ENCODE measurements around the gene NUDC. TPM values are rescaled to one million over a fixed set of nuclear protein-coding genes. Genes with fewer than 3 reads are reported as not detected.

Gene NUDC
- total RNA-seq, 4 donors from 2014 or later: 35.5 to 53.7 (median 44.5) TPM

GRCh38 chr1:26911399-26912146 lies 10.0 kb upstream of the NUDC start:
- DNase-seq (ENCODE audit: low spot score): no peak
- TF ChIP-seq CTCF (IDR thresholded peaks at IDR 0.05): no peak
- ATAC-seq (ENCODE audit: low FRiP score): no peak

DNA sequence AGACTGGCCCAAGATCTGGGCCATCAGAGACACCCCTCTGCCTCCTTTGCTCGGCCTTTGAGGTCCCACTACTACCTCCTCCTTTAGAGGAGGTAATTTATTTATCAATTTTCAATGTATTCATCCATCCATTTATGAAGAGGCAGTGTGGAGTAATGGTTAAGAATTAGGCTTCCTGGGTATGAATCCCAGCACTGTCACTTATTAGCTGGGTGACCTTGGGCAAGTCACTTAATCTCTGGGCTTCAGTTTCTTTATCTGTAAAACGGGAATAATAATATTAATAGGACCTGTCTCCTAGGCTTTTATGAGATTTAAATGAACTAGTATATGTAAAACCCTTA lies 9.4 kb upstream of the NUDC start:
- ATAC-seq (ENCODE audit: low FRiP score) (no peak), DNase-seq (ENCODE audit: low spot score) (no peak)
- TF ChIP-seq CTCF (IDR thresholded peaks at IDR 0.05): no peak

GRCh38 chr1:26913389-26913753 lies 8.2 kb upstream of the NUDC start:
- DNase-seq (ENCODE audit: low spot score) (no peak), ATAC-seq (ENCODE audit: low FRiP score) (no peak)
- no peak for TF ChIP-seq CTCF (IDR thresholded peaks at IDR 0.05)

GRCh38 chr1:26913754-26914619 lies 7.6 kb upstream of the NUDC start, which contains the start of gene NR0B2:
Gene NR0B2, minus strand, starts transcription at chr1:26913975. Its CDS starts 35 bp downstream, at chr1:26913940.
- TF ChIP-seq CTCF (IDR thresholded peaks at IDR 0.05): no peak
- DNase-seq (ENCODE audit: low spot score) (no peak), ATAC-seq (ENCODE audit: low FRiP score) (no peak)

DNA sequence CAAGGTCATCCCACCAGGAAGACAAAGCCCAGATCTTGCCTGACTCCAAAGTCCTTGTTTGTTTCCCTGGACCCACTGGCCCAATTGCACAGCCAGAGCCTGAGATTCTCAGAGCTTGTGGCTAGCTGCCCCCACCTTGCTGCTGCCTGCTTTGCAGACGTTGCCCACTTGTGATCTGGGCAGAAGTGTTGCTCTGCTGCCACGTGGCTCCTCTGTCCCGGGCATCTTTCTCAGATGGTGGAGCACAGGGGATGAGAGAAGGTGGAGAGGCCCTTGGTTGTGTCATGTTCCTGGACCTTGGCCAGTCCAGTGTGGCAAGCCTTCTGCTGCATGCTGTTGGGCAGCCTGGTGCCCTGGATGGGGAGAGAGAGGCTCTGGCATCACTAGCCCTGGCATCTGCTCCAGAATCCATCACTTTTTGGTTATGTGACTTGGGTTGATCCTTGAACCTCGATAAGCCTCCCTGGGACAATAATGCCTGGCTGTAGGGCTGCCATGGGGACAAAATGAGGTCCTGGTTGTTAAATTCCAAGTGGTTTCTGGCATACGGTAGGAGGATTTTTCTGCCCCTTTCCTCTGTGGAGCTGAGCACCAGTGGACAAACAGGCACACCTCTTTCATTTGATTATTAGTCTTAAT lies 6.2 kb upstream of the NUDC start:
- no peak for TF ChIP-seq CTCF (IDR thresholded peaks at IDR 0.05)
- no peak for DNase-seq (ENCODE audit: low spot score)
- ATAC-seq (ENCODE audit: low FRiP score): no peak

DNA sequence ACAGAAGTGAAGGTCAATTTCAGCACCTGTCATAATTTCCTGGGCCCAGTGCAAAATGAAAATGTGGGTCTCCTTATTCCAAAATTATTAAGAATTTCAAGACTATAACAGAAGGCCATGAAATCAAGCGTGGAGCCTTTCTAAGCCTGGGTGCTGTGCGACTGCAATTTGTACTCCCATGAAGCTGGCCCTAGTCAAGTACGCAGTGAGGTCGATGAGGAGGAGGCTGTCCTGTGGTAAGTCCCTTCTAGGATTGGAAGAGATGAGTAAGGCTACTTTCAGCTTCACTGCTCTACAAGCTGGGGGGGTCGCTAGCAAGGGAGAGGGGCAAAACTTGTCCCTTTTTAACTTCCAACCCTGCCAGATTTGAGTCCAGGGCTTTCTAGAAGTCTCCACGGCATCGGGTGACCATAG lies 410 bp upstream of the NUDC start:
- TF ChIP-seq CTCF (IDR thresholded peaks at IDR 0.05): no peak
- no peak for DNase-seq (ENCODE audit: low spot score)
- peak; percentile 59 for ATAC-seq (ENCODE audit: low FRiP score)

All from omental fat pad (tissue), 4 donors.